Ureter (tissue), 1 donor: ENCODE data around the gene PDE5A. TPM values are rescaled to one million over a fixed set of nuclear protein-coding genes. Genes with fewer than 3 reads are reported as not detected.

Experiments used
- DNase-seq: peaks from one replicate; pipeline ENCODE4 v3.0.0-alpha.2; 2020; ENCODE audit warnings: low spot score
- total RNA-seq: library from RNA; stranded (reverse); gene quantifications from one replicate; pipeline ENCODE4 v1.2.4, GENCODE V29; 2023
- donor health status: DM: yes; HTN: yes; CAD: no.

Gene PDE5A
- total RNA-seq, 1 donor from 2014 or later = 74.4 TPM

GRCh38 chr4:119585771-119586170, 42.8 kb downstream of the PDE5A start:
- DNase-seq = no peak

GRCh38 chr4:119581190-119581873, 47.3 kb downstream of the PDE5A start:
- no peak for DNase-seq

GRCh38 chr4:119580293-119580692, 48.3 kb downstream of the PDE5A start:
- no peak for DNase-seq

GRCh38 chr4:119579823-119580222, 48.8 kb downstream of the PDE5A start:
- no peak for DNase-seq

- DNase-seq = no peak
Measured at GRCh38 chr4:119570401-119570800, 58.2 kb downstream of the PDE5A start.

- DNase-seq = no peak
Measured at GRCh38 chr4:119564106-119564505, 64.5 kb downstream of the PDE5A start.

- no peak for DNase-seq
Measured at GRCh38 chr4:119559044-119559647, 69.5 kb downstream of the PDE5A start.

- DNase-seq = no peak
Measured at GRCh38 chr4:119550857-119551532, 77.6 kb downstream of the PDE5A start.

- no peak for DNase-seq
Measured at GRCh38 chr4:119549639-119550038, 79.0 kb downstream of the PDE5A start.

GRCh38 chr4:119543779-119544178, 84.8 kb downstream of the PDE5A start:
- DNase-seq = no peak

- DNase-seq = no peak
Measured at GRCh38 chr4:119543187-119543586, 85.4 kb downstream of the PDE5A start.

- DNase-seq = no peak
Measured at GRCh38 chr4:119540249-119540648, 88.4 kb downstream of the PDE5A start.

GRCh38 chr4:119537586-119537985, 91.0 kb downstream of the PDE5A start:
- no peak for DNase-seq

GRCh38 chr4:119536572-119537528, 91.8 kb downstream of the PDE5A start:
- no peak for DNase-seq

GRCh38 chr4:119532319-119532718, 96.3 kb downstream of the PDE5A start:
- DNase-seq = no peak

- no peak for DNase-seq
Measured at GRCh38 chr4:119529788-119530187, 98.8 kb downstream of the PDE5A start.

- no peak for DNase-seq
Measured at GRCh38 chr4:119526786-119527550, 101.6 kb downstream of the PDE5A start.

- DNase-seq = no peak
Measured at GRCh38 chr4:119525771-119526712, 102.6 kb downstream of the PDE5A start.

GRCh38 chr4:119525005-119525749, 103.4 kb downstream of the PDE5A start:
- DNase-seq = no peak
